ENCODE results near the gene KNDC1. TPM values are rescaled to one million over a fixed set of nuclear protein-coding genes. Genes with fewer than 3 reads are reported as not detected.

KNDC1 gene
- polyA plus RNA-seq, 1 donor (not counting 4 experiments of a cell fraction or from before 2014, with no cell fraction given) = 0.20 TPM

DNA sequence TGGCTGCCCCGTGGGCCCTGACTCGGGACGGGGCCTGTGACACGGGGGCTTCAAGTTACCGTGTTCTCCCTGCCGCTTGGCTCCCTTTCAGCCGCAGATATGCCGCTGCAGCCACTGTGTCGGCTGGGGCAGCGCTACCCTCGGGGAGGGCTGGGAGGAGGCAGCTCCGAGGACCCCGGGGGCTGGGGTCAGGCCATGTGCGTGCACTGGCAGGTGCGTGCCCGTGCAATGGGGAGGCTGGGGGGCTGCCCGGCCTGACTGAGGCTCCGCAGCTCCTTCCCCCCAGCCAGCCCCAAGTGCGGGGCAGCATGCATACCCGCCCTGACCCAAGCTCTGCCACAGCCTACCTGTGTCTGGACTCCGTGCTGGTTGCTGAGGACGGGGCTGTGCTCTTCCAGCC is 29.2 kb downstream of the KNDC1 start:
- Histone ChIP-seq H3K4me2 (ENCODE audit: control insufficient read depth, extremely low read depth, insufficient read depth, low read depth, low read length) (no peak overlapping the region), H2AFZ (ENCODE audit: control insufficient read depth, low read length) (no peak overlapping the region), H4K20me1 (ENCODE audit: control insufficient read depth, extremely low read depth, insufficient read depth, low read length) (no peaks in the 10 kb centered on the region), H3K9me1 (ENCODE audit: control insufficient read depth, extremely low read depth, insufficient read depth, low read length) (no peaks in the 10 kb centered on the region), H3K27me3 (ENCODE audit: control insufficient read depth, extremely low read depth, insufficient read depth, low read length) (no peaks in the 10 kb centered on the region), H3K4me3 (ENCODE audit: control insufficient read depth in 2 of 3, extremely low read depth in 1 of 3, insufficient read depth in 2 of 3, low read depth in 1 of 3, low read length in 3 of 3) (no peak overlapping the region), H3K79me2 (ENCODE audit: control insufficient read depth, insufficient read depth, low read length) (no peaks in the 10 kb centered on the region), H3K36me3 (ENCODE audit: control insufficient read depth in 2 of 2, extremely low read depth in 1 of 2, insufficient read depth in 2 of 2, low read length in 2 of 2) (no peaks in the 10 kb centered on the region), H3K9ac (ENCODE audit: control insufficient read depth, extremely low read depth, insufficient read depth, low read length) (no peak overlapping the region), H3K4me1 (ENCODE audit: control insufficient read depth, extremely low read depth, insufficient read depth, low read length) (no peaks in the 10 kb centered on the region), H3K9me3 (ENCODE audit: control insufficient read depth, low read depth, low read length) (peaks cover 3% of the 10 kb centered on the region), H3K27ac (ENCODE audit: control insufficient read depth, insufficient read depth, low read length) (no peak overlapping the region)
- DNase-seq (ENCODE audit: low read depth, low spot score) (no peak), FAIRE-seq (no peak)
- dilution Hi-C loops (cut with MboI; ENCODE audit: extremely low pct_ligation_motif_present, low sequenced_read_pairs) = no loop called here
- TF ChIP-seq, protein P1, sequence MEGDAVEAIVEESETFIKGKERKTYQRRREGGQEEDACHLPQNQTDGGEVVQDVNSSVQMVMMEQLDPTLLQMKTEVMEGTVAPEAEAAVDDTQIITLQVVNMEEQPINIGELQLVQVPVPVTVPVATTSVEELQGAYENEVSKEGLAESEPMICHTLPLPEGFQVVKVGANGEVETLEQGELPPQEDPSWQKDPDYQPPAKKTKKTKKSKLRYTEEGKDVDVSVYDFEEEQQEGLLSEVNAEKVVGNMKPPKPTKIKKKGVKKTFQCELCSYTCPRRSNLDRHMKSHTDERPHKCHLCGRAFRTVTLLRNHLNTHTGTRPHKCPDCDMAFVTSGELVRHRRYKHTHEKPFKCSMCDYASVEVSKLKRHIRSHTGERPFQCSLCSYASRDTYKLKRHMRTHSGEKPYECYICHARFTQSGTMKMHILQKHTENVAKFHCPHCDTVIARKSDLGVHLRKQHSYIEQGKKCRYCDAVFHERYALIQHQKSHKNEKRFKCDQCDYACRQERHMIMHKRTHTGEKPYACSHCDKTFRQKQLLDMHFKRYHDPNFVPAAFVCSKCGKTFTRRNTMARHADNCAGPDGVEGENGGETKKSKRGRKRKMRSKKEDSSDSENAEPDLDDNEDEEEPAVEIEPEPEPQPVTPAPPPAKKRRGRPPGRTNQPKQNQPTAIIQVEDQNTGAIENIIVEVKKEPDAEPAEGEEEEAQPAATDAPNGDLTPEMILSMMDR (optimal IDR thresholded peaks at IDR 0.05 in 1 of 3, IDR thresholded peaks at IDR 0.05 in 1 of 3, conservative IDR thresholded peaks at IDR 0.05 in 1 of 3; ENCODE audit: extremely low read depth in 1 of 3, insufficient read depth in 2 of 3, low read length in 3 of 3) = no peak
- TF ChIP-seq EZH2 (IDR thresholded peaks at IDR 0.05; ENCODE audit: low read length) = no peak

DNA sequence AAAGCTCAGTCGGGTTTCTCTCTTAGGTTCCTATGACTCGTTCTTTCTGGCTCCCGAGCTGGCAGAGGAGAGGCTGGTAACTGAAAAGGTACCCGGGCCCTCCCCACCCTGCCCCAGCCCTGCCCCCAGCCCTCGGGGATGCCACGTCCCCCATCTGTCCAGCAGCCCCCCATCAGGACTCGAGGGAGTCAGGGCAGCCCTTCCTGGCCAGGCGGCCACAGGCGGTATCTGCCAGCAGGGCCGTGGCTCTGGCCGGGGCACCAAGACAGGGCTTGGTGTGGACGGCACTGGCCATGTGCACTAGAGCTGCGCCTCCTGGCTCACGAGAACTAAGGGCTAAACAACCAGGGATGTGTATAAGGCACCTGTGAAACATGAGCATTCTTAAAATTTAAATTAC is 29.7 kb downstream of the KNDC1 start:
- H3K4me3 ChIP-seq (ENCODE audit: control insufficient read depth in 2 of 3, extremely low read depth in 1 of 3, insufficient read depth in 2 of 3, low read depth in 1 of 3, low read length in 3 of 3) = no peak overlapping the region
- no peaks in the 10 kb centered on the region for H3K79me2 ChIP-seq (ENCODE audit: control insufficient read depth, insufficient read depth, low read length)
- no peak overlapping the region for H3K27ac ChIP-seq (ENCODE audit: control insufficient read depth, insufficient read depth, low read length)
- dilution Hi-C loops (cut with MboI; ENCODE audit: extremely low pct_ligation_motif_present, low sequenced_read_pairs) = no loop called here
- no peak for FAIRE-seq
- H3K36me3 ChIP-seq (ENCODE audit: control insufficient read depth in 2 of 2, extremely low read depth in 1 of 2, insufficient read depth in 2 of 2, low read length in 2 of 2) = no peaks in the 10 kb centered on the region
- H3K9me1 ChIP-seq (ENCODE audit: control insufficient read depth, extremely low read depth, insufficient read depth, low read length) = no peaks in the 10 kb centered on the region
- peaks cover 3% of the 10 kb centered on the region for H3K9me3 ChIP-seq (ENCODE audit: control insufficient read depth, low read depth, low read length)
- DNase-seq (ENCODE audit: low read depth, low spot score) = no peak
- H3K9ac ChIP-seq (ENCODE audit: control insufficient read depth, extremely low read depth, insufficient read depth, low read length) = no peak overlapping the region
- H3K4me2 ChIP-seq (ENCODE audit: control insufficient read depth, extremely low read depth, insufficient read depth, low read depth, low read length) = no peak overlapping the region
- no peak overlapping the region for H2AFZ ChIP-seq (ENCODE audit: control insufficient read depth, low read length)
- no peaks in the 10 kb centered on the region for H4K20me1 ChIP-seq (ENCODE audit: control insufficient read depth, extremely low read depth, insufficient read depth, low read length)
- no peaks in the 10 kb centered on the region for H3K27me3 ChIP-seq (ENCODE audit: control insufficient read depth, extremely low read depth, insufficient read depth, low read length)
- TF ChIP-seq, protein P1 (optimal IDR thresholded peaks at IDR 0.05 in 1 of 3, IDR thresholded peaks at IDR 0.05 in 1 of 3, conservative IDR thresholded peaks at IDR 0.05 in 1 of 3; ENCODE audit: extremely low read depth in 1 of 3, insufficient read depth in 2 of 3, low read length in 3 of 3) = no peak
- no peak for TF ChIP-seq EZH2 (IDR thresholded peaks at IDR 0.05; ENCODE audit: low read length)
- H3K4me1 ChIP-seq (ENCODE audit: control insufficient read depth, extremely low read depth, insufficient read depth, low read length) = no peaks in the 10 kb centered on the region
